Measurements from ENCODE around the gene ANKRD44. TPM values are rescaled to one million over a fixed set of nuclear protein-coding genes. Genes with fewer than 3 reads are reported as not detected.
A peak's percentile ranks its signal among the peaks of the same experiment; 100 is the strongest.

ANKRD44 gene
- total RNA-seq, 2 experiments from 2014 or later, result 210 to 249 TPM

- no peak for DNase-seq
- Mint-ChIP-seq H3K4me1 (peaks cover 86% of the 10 kb centered on the region), H3K36me3 (peaks cover 26% of the 10 kb centered on the region), H3K4me3 (peak overlapping the region; percentile 56), H3K27me3 (no peaks in the 10 kb centered on the region), H3K9me3 (ENCODE audit: low read depth) (no peaks in the 10 kb centered on the region), H3K27ac (peak overlapping the region; percentile 93)
- ATAC-seq, result no peak
- CTCF ChIA-PET, result interaction anchor here (0.9 to 2.9 kb wide), 8 partner anchors 9 to 95 kb away, joined by 3 to 14 read pairs (median 4); partner anchors contain the start of gene ANKRD44
These were observed 73.8 kb downstream of the ANKRD44 start for GRCh38 chr2:197236816-197237215.

GRCh38 chr2:197236159-197236558 lies 74.4 kb downstream of the ANKRD44 start:
- Mint-ChIP-seq H3K4me1 (peaks cover 87% of the 10 kb centered on the region), H3K36me3 (peaks cover 27% of the 10 kb centered on the region), H3K9me3 (ENCODE audit: low read depth) (no peaks in the 10 kb centered on the region), H3K27ac (peak overlapping the region; percentile 93), H3K27me3 (no peaks in the 10 kb centered on the region), H3K4me3 (peak overlapping the region; percentile 56)
- DNase-seq, result no peak
- CTCF ChIA-PET, result interaction anchor here (0.9 to 2.7 kb wide), 5 partner anchors 13 to 94 kb away, joined by 3 to 14 read pairs (median 4); partner anchors contain the start of gene ANKRD44
- no peak for ATAC-seq

GRCh38 chr2:197235711-197236110 lies 74.9 kb downstream of the ANKRD44 start:
- Mint-ChIP-seq H3K36me3 (peaks cover 30% of the 10 kb centered on the region), H3K4me1 (peaks cover 86% of the 10 kb centered on the region), H3K4me3 (no peak overlapping the region), H3K27me3 (no peaks in the 10 kb centered on the region), H3K27ac (peak overlapping the region; percentile 93), H3K9me3 (ENCODE audit: low read depth) (no peaks in the 10 kb centered on the region)
- ATAC-seq (no peak), DNase-seq (no peak)
- CTCF ChIA-PET, result interaction anchor here (1.4 to 2.7 kb wide), 2 partner anchors 20 to 74 kb away, joined by 3 to 14 read pairs; partner anchors contain the start of gene ANKRD44

GRCh38 chr2:197234671-197235191 lies 75.8 kb downstream of the ANKRD44 start:
- no peak for DNase-seq
- H3K27ac Mint-ChIP-seq, result no peak overlapping the region
- CTCF ChIA-PET, result interaction anchor here (1.0 to 1.2 kb wide), 2 partner anchors 37 to 43 kb away, joined by 4 read pairs; no protein-coding TSS in a partner anchor
- H3K36me3 Mint-ChIP-seq, result peaks cover 36% of the 10 kb centered on the region
- no peaks in the 10 kb centered on the region for H3K27me3 Mint-ChIP-seq
- no peak for ATAC-seq
- no peak overlapping the region for H3K4me3 Mint-ChIP-seq
- H3K4me1 Mint-ChIP-seq, result peaks cover 88% of the 10 kb centered on the region
- H3K9me3 Mint-ChIP-seq (ENCODE audit: low read depth), result no peaks in the 10 kb centered on the region

- H3K27me3 Mint-ChIP-seq, result no peaks in the 10 kb centered on the region
These were observed 77.1 kb downstream of the ANKRD44 start for GRCh38 chr2:197233473-197233872.

GRCh38 chr2:197232010-197232409 lies 78.6 kb downstream of the ANKRD44 start:
- Mint-ChIP-seq H3K27ac (no peak overlapping the region), H3K36me3 (peaks cover 45% of the 10 kb centered on the region)

More at GRCh38 chr2:197233473-197233872, 77.1 kb downstream of the ANKRD44 start:
- Mint-ChIP-seq H3K4me3 (no peak overlapping the region), H3K4me1 (peaks cover 82% of the 10 kb centered on the region), H3K27ac (no peak overlapping the region), H3K36me3 (peaks cover 38% of the 10 kb centered on the region), H3K9me3 (ENCODE audit: low read depth) (no peaks in the 10 kb centered on the region)
- CTCF ChIA-PET, result interaction anchor here (1.2 to 1.4 kb wide), 2 partner anchors 22 to 42 kb away, joined by 3 to 4 read pairs; no protein-coding TSS in a partner anchor
- no peak for ATAC-seq
- no peak for DNase-seq

GRCh38 chr2:197229509-197230443 lies 80.8 kb downstream of the ANKRD44 start:
- H3K27ac Mint-ChIP-seq, result peak overlapping the region; percentile 6
- no peaks in the 10 kb centered on the region for H3K27me3 Mint-ChIP-seq
- CTCF ChIA-PET, result interaction anchor here (1.1 kb wide), 1 partner anchor 11 kb away, joined by 3 read pairs; no protein-coding TSS in a partner anchor
- H3K4me1 Mint-ChIP-seq, result peaks cover 61% of the 10 kb centered on the region
- H3K36me3 Mint-ChIP-seq, result peaks cover 47% of the 10 kb centered on the region
- ATAC-seq (no peak), DNase-seq (no peak)
- H3K9me3 Mint-ChIP-seq (ENCODE audit: low read depth), result no peaks in the 10 kb centered on the region
- H3K4me3 Mint-ChIP-seq, result no peak overlapping the region

More at GRCh38 chr2:197232010-197232409, 78.6 kb downstream of the ANKRD44 start:
- ATAC-seq (peak; percentile 31), DNase-seq (no peak)
- Mint-ChIP-seq H3K9me3 (ENCODE audit: low read depth) (no peaks in the 10 kb centered on the region), H3K4me1 (peaks cover 75% of the 10 kb centered on the region), H3K4me3 (no peak overlapping the region), H3K27me3 (no peaks in the 10 kb centered on the region)
- CTCF ChIA-PET, result interaction anchor here (0.9 to 1.6 kb wide), 2 partner anchors 26 to 33 kb away, joined by 3 to 8 read pairs; no protein-coding TSS in a partner anchor

- Mint-ChIP-seq H3K27me3 (no peaks in the 10 kb centered on the region), H3K4me1 (peaks cover 43% of the 10 kb centered on the region), H3K27ac (no peak overlapping the region), H3K36me3 (peaks cover 42% of the 10 kb centered on the region), H3K4me3 (no peak overlapping the region), H3K9me3 (ENCODE audit: low read depth) (no peaks in the 10 kb centered on the region)
- CTCF ChIA-PET, result no interaction called here
- ATAC-seq (no peak), DNase-seq (no peak)
These were observed 87.1 kb downstream of the ANKRD44 start for GRCh38 chr2:197223451-197223850.

GRCh38 chr2:197219636-197220035 lies 90.9 kb downstream of the ANKRD44 start:
- CTCF ChIA-PET, result interaction anchor here (0.6 to 1.3 kb wide), 4 partner anchors 11 to 90 kb away, joined by 3 read pairs; no protein-coding TSS in a partner anchor
- ATAC-seq, result no peak
- no peak overlapping the region for H3K4me3 Mint-ChIP-seq
- H3K36me3 Mint-ChIP-seq, result peaks cover 34% of the 10 kb centered on the region
- H3K27me3 Mint-ChIP-seq, result no peaks in the 10 kb centered on the region
- DNase-seq, result no peak
- H3K27ac Mint-ChIP-seq, result no peak overlapping the region
- no peaks in the 10 kb centered on the region for H3K9me3 Mint-ChIP-seq (ENCODE audit: low read depth)
- peaks cover 68% of the 10 kb centered on the region for H3K4me1 Mint-ChIP-seq

- peaks cover 78% of the 10 kb centered on the region for H3K4me1 Mint-ChIP-seq
- H3K27ac Mint-ChIP-seq, result peak overlapping the region; percentile 87
- no peak for DNase-seq
- no peaks in the 10 kb centered on the region for H3K27me3 Mint-ChIP-seq
- ATAC-seq, result no peak
- CTCF ChIA-PET, result interaction anchor here (1.1 kb wide), 1 partner anchor 20 kb away, joined by 3 read pairs; no protein-coding TSS in a partner anchor
- peaks cover 27% of the 10 kb centered on the region for H3K36me3 Mint-ChIP-seq
- no peaks in the 10 kb centered on the region for H3K9me3 Mint-ChIP-seq (ENCODE audit: low read depth)
- H3K4me3 Mint-ChIP-seq, result no peak overlapping the region
These were observed 93.0 kb downstream of the ANKRD44 start for GRCh38 chr2:197217541-197217940.

- peak; percentile 48 for ATAC-seq
- no peak for DNase-seq
- Mint-ChIP-seq H3K27ac (peak overlapping the region; percentile 87), H3K4me1 (peaks cover 79% of the 10 kb centered on the region), H3K4me3 (peak overlapping the region; percentile 44), H3K27me3 (no peaks in the 10 kb centered on the region), H3K9me3 (ENCODE audit: low read depth) (no peaks in the 10 kb centered on the region), H3K36me3 (peaks cover 23% of the 10 kb centered on the region)
- CTCF ChIA-PET, result interaction anchor here (1.1 kb wide), 1 partner anchor 21 kb away, joined by 3 read pairs; no protein-coding TSS in a partner anchor
These were observed 94.1 kb downstream of the ANKRD44 start for GRCh38 chr2:197216361-197216979.

GRCh38 chr2:197215748-197216360 lies 94.7 kb downstream of the ANKRD44 start:
- peaks cover 23% of the 10 kb centered on the region for H3K36me3 Mint-ChIP-seq
- H3K4me1 Mint-ChIP-seq, result peaks cover 84% of the 10 kb centered on the region
- H3K4me3 Mint-ChIP-seq, result peak overlapping the region; percentile 44
- CTCF ChIA-PET, result interaction anchor here (0.6 to 1.0 kb wide), 2 partner anchors 10 to 21 kb away, joined by 3 to 4 read pairs; no protein-coding TSS in a partner anchor
- H3K27ac Mint-ChIP-seq, result peak overlapping the region; percentile 87
- H3K27me3 Mint-ChIP-seq, result no peaks in the 10 kb centered on the region
- DNase-seq (no peak), ATAC-seq (peak; percentile 45)
- no peaks in the 10 kb centered on the region for H3K9me3 Mint-ChIP-seq (ENCODE audit: low read depth)

All from activated CD8-positive, alpha-beta memory T cell treated with anti-CD3 and anti-CD28 coated beads, Interleukin-2, amount 10 ng/mL, durations not matched to agents 7 days and 5 days (primary cell).